NCI-H82 (cell line): ENCODE measurements around the gene P2RY8.
"Not testable (repeated sequence)": the region's sequence is repeated elsewhere in the genome, so short reads cannot be mapped to it uniquely, and the experiment has no call there.

Experiments used
- DNase-seq: peaks from one replicate; lab custom pipeline; 2025; lab: John Stamatoyannopoulos, UW

The P2RY8 gene

DNA sequence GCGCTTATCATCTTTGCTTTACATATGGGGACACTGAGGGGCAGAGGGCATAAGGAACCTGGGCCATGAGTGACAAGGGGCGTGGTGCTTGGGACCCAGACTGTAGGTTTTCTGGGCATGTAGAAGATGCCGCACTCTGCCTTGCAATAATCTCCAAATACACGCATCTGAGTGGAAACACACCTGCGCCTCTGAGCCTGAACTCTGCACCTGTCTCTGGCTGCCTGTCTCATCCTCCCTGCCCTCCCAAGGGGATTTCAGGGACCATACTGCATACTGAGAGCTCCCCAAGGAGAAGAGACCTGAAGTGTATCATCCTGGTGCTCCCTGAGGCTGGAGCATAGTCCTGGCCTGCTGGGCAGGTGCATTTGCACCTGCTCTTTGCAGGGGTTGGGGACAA is 49.6 kb downstream of the P2RY8 start:
- DNase-seq: no peak

DNA sequence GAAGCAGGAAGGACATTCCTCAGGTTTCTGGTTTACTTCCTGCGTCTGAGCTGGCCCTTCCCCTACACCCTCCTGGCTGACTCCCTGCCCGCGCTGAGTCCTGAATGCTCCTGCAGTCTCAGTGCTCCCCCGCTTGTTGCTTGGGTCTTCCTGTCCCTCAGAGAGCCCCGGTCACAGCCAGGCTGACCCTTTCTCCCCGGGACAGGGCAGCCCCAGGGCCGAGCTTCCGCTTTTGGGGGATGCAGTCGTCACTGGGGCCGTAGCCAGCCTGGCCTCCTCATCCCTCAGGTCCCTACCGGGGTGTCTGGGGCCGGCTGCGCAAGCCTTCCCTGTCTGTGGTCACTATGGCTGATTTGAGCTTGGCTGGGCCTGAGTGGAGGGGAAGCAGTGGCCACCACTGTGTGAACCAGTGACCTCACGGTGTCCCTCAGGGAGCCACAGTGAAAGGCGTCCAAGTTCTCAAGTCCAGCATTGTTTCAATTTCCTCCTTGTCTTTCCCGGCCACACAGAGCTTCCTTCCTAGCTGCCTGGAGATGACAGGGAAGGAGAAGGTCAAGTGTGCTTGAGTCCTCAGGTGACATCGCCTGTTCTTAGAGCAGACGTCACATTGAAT is 50.1 kb downstream of the P2RY8 start:
- DNase-seq: no peak

DNA sequence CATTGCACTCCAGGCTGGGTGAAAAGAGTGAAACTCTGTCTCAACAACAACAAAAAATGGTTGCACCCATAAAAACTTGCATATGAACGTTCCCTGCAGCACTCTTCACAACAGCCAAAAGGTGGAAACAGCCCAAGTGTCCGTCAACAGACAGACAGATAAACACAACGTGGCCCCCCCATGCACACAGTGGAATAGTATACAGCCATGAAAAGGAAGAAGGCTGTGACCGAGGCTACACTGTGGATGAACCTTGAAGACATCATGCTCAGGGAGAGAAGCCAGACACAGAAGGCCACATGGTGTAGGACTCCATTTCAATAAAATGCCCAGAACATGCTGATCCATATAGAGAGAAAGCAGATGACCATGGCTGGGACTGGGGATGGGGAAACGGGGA is 50.8 kb downstream of the P2RY8 start:
- DNase-seq: no peak

DNA sequence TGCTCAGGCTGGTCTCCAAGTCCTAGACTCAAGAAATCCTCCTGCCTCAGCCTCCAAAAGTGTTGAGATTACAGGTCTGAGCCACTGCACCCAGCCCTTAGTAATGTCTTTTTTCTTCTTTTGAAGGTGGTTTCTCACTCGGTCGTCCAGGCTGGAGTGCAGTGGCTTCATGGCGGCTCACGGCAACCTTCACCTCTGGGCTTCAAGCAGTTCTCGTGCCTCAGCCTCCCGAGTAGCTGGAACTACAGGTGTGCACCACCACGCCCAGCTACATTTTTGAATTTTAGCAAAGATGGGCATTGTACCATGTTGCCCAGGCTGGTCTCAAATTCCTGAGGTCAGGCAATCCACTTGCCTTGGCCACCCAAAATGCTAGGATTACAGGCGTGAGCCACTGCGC is 52.0 kb downstream of the P2RY8 start:
- no peak for DNase-seq

DNA sequence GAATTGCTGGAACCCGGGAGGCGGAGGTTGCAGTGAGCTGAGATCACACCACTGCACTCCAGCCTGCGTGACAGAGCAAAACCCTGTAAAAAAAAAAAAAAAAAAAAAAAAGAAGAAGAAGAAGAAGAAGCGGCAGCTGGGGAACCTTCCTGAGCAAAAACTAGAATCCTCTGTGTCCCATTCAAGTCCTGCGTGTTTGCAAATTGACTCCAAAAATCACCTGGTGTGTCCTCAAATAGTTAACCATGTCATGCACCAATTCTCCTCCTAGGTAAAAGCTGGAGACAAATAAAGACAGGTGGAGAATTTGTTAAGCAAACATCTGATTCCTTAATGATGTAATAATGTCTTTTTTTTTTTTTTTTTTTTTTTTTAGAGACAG is 52.4 kb downstream of the P2RY8 start:
- no peak for DNase-seq

DNA sequence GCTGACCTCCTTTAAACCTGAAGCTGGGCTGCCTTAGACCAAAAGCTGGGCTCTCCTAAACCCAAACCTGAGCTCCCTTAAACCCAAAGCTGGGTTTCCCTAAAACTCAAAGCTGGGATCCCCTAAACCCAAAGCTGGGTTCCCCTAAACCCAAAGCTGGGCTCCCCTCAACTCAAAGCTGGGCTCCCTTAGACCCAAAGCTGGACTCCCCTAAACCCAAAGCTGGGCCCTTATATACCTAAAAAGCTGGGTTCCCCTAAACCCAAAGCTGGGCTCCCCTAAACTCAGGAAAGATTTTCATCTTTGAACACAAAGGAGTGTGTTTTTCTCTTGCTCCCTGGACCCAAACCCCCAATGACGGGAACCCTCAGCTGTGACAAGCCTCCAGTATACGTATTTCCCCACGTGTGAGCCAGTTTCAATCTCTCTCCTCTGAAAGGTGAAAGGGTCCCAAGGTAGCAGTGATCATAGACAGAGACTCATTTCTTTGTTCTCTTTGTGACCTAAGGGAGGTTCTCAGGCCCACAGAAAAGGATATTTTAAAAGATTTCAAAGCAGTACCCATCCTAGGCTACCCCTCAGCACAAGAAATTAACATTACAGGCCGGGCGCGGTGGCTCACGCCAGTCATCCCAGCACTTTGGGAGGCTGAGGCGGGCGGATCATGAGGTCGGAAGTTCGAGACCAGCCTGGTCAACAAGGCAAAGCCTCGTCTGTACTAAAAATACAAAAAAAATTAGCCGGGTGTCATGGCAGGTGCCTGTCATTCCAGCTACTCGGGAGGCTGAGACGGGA is 52.9 kb downstream of the P2RY8 start:
- no peak for DNase-seq

DNA sequence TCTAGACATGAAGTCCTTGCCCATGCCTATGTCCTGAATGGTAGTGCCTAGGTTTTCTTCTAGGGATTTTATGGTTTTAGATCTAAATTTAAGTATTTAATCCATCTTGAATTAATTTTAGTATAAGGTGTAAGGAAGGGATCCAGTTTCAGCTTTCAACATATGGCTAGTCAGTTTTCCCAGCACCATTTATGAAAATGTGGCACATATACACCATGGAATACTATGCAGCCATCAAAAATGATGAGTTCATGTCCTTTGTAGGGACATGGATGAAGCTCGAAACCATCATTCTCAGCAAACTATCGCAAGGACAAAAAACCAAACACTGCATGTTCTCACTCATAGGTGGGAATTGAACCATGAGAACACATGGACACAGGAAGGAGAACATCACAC is 54.5 kb downstream of the P2RY8 start:
- DNase-seq: not testable (repeated sequence)

DNA sequence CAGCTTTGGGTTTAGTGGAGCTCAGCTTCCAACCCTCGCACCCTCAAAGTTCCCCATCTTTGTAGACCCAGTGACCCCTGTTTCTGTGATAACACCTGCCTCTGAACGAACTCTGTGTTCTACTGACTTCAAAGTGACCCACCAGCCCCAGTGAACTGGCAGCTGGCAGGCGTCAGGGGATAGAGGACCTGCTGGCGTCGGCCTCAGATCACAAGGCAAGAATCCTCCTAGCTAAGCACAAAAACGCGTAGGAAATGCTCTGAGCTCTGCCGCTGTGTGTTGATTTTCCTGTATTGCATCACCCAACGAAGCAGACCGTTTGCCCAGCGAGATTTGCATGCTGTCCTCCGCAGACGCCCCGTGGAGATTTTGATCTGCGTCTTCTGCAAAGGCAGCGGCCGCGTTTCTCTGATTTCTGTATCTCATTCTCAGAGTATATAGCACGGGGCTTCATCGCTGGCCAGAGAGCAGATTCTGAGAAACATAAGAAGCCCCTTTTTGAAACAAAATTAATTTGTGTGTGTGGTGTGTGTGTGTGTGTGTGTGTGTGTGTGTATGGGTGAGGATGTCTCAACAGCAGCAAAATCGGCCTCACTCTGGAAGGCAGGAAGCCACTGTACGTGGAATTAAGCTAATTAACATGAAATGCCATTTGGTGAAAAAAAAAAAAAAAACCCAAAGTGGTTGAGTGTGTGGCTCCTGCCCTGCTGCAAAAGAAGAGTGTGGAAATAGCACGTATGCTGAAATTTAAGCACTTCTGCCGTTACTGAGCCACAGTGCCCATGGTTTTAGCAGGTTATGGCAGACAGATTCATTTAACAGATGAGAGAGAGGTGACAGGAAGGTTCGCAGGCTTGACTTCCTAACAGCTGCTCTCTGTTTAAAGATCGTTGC is 55.1 kb downstream of the P2RY8 start:
- no peak for DNase-seq

DNA sequence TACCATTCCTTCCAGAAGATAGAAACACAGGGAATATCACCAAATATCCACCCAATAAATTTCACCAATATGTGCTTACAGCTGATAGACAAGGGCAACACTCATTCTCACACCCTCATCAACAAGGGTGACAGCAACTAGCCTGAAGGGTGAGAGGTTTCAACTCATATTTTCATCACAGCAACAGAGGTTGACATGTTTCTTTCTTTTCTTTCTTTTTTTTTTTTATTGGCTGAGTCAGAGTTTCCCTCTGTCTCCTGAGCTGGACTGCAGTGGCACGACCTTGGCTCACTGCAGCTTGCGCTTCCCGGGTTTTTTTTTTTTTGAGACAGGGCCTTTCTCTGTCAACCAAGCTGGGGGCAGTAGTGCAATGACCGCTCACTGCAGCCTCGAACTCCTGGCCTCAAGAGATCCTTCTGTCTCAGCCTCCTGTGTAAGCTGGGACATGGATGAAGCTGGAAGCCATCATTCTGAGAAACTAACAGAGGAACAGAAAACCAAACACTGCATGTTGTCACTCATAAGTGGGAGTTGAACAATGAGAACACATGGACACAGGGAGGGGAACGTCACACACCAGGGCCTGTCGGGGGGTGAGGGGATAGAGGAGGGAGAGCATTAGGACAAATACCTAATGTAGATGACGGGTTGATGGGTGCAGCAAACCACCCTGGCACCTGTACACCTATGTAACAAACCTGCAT is 56.8 kb downstream of the P2RY8 start:
- no peak for DNase-seq

DNA sequence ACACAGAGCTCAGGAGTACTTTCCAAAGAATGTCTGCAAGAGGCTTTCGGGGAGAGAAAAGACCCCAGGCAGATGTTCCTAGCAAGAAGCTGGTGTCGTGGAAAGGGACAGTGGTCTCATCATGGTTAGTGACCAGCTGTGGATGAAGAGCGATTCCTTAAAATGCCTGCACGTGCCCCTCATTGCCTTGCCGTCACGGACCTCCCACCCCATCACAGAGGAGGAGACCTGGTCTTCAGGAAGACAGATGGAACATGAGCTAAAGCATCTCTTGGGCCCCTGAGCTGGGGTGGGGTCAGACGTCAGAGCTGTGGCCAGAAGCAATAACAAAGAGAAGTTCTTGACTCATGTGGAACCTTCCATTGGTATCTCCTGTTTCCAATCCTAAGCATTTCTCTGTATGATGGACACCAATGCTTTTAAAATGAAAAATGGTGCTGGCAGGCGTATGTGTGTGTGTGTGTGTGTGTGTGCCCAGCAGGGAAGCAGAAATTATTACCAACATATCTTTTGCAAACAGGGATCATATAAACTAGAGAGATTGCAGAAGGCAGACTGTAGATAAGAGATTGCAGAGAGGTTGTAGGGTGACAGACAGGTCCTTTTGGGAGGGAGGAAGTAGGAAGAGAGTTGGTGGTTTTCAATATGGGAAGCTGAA is 59.1 kb downstream of the P2RY8 start:
- DNase-seq: no peak

DNA sequence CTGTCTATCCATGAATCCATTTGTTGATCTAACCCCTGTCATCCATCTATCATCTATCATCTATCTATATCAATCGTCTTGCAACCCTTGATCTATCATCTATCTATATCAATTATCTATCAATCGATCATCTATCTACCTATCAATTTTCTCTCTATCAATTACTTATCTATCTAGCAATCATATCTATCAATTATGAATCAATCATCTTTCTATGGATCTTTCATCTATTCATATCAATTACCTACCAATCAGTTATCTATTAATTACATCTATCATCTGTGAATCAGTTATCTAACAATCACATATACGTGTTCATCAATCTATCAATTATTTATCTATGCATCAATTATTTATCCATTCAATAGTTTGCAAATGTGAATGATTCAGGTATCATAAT is 59.8 kb downstream of the P2RY8 start:
- no peak for DNase-seq

DNA sequence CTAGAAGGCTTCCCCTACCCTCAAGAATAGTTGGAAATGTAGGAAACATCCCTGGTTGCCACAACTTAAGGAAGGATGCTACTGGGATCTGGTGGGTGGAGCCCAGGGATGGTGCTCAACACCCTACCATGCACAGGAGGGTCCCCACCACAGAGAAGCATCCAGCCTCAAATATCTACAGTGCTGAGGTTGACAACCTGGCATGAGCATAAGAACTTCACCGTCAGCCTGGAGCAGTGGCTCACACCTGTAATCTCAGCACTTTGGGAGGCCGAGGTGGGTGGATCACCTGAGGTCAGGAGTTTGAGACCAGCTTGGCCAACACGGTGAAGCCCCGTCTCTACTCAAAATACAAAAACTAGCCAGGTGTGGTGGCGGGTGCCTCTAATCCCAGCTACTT is 60.3 kb downstream of the P2RY8 start:
- DNase-seq: no peak

DNA sequence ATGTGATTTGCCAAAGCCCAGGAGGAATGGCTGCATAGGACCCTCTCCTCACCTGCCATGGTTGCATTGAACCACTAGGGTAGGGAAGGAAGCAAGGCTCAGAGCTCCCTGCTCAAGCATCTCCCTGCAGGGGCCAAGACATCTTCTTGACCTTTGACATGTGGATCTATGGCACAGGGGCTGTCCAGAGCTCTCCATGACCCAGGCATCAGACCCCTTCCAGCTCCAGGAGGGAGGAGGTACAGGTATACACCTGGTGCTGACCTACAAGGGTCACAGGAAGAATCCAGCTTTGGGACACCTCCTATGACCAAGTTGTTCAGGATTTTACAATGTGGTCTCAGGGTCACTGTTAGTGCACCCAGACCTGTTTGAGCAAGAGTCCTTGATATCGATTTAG is 61.1 kb downstream of the P2RY8 start:
- no peak for DNase-seq

DNA sequence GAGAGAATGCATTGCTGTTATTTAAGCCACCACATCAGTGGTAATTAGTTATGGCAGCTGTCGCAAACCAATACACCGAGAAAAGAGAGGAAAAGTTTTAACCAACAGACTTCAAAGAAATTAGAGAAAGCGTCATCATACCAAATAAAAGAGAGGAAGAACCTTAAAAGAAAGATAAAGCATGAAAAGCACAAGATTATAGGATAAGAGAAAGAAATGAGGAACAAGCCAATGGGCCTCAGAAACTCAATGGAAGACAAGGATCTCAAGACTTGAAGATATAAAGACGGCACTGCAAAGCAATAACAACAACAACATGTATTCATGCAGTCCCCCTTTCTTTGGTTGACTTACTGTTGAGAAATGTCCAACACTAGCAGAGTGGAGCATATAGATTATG is 61.5 kb downstream of the P2RY8 start:
- no peak for DNase-seq

DNA sequence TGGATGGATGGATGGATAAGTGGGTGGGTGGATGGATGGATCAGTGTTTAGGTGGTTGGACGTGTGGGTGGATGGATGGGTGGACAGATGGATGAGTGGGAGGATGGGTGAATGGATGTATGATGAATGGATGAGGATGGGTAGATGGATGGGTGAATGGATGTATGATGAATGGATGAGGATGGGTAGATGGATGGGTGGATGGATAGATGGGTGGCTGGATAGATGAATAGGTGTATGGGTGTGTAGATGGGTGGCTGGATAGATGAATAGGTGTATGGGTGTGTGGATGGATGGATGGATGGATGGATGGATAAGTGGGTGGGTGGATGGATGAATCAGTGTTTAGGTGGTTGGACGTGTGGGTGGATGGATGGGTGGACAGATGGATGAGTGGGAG is 62.4 kb downstream of the P2RY8 start:
- DNase-seq: not testable (repeated sequence)

DNA sequence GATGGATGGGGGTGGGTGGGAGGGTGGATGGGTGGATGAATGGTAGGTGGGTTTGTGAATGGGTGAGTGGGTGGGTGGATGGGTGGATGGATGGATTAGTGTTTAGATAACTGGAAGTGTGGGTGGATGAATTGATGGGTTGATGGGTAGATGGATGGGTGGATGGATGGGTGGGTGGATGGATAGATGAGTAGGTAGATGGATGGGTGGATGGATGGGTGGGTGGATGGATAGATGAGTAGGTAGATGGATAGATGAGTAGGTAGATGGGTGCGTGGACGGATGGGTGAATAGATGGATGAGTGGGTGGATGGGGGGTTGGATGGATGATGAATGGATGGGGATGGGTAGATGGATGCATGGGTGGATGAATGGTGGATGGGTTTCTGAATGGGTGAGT is 64.0 kb downstream of the P2RY8 start:
- no peak for DNase-seq

DNA sequence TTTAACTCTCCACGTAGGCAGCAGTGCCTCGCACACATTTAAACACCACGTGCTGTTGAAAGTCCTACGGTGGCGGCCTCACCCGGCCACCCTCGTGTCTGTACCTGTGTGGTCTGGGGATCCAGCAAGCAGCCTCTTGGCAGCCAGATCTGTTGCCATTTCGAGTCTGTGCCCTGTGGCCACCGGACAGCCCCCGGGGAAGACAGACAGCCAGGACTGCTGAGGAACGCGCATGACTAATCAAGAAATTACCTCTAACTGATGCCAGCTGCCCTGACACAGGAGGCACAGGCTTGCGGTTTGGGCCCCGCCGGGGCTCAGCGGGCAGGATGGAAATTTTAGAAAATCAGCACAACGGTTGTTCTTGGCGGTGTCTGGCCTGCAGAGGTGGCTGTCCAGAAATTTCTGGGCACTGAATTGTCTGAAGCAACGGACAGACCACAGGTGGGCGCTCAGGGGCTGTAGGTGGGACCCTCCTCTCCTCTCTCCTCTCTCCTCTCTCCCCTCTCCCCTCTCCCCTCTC is 68.7 kb downstream of the P2RY8 start:
- peak; percentile 12 for DNase-seq

DNA sequence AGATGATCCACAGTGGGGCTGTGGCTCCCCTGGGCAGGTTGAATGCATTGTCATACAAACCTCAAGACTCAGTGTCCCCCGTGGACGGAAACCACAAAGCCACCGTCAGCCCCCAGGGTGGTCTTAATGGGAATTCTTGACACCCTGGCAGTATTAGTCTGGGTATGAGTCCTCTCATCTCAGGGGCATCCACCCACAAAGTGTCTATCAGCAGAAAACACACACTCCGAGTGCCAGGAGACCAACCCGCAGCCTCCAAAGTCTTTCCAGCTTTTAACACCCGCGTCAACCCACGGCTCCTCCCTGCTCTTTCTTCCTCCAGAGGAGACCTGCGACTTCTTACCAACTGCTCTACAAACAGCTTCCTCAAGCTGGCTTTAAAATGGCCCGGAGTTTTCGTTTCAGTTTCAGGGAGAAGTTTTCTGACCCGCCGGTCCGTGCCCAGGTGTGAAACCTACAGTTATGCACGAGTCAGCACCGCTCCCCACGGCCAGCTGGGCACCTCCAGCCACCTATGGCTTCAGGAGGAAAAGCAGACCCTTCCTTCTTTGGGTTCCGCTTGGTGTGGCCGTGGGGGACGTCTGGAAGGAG is 69.9 kb downstream of the P2RY8 start:
- no peak for DNase-seq

DNA sequence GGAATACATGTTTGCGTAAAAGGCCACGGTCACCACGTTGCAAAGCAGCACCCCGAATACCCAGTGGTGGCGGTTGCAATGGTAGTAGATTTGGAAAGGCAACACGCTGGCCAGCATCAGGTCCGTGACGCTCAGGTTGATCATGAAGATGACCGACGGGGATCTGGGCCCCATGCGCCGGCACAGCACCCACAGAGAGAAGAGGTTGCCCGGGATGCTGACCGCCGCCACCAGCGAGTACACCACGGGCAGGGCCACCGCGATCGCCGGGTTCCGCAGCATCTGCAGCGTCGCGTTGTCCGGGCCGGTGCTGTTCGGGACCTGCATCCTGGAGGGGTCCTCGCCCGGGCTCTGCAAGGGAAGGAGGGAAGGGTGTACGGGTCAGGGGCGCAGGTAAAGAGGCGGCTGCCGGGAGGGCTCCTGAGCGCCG is 70.7 kb downstream of the P2RY8 start:
- DNase-seq: no peak

DNA sequence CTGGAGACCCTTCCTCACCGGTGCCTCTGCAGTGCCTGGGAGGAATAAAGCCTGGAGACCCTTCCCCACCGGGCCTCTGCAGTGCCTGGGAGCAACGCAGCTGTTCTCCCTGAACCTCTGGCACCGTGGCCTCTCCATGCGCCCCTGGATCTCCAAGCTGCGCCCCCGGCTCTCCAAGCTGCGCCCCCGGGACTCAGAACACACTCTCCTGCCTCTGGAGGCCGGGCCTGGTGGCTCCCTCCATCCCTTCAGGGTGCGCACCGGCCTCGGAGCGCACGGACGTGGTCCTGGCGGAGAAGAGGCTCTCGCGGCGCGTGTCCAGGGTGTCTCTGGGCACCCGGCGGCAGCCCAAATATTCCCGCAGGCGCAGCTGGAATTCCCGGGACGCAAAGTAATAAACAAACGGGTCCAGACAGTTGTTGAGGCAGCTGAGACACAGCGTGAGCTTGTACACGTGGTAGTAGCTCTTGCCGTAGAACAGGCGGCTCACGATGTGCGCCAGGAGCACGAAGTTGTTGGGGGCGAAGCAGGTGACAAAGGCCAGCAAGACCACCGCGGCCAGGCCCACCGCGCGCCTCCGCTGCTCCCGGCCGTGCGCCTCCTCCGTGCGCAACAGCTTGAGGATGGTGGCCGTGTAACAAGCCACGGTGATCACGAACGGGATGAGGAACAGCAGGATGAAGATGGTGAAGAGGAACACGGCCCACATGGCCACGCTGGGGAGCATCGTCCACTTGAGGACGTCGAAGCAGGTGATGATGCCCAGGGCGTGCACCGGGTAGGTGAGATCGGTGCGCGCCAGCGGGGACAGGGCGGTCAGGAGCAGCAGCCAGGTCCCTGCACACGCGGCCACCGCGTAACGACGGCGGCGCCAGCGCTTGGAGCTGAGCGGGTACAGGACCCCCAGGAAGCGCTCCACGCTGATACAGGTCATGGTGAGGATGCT is 71.4 kb downstream of the P2RY8 start:
- no peak for DNase-seq
